Uterus (tissue), 4 donors: ENCODE results near the gene RBBP6. TPM values are rescaled to one million over a fixed set of nuclear protein-coding genes. Genes with fewer than 3 reads are reported as not detected.

ENCODE experiments used
- DNase-seq, 2 donors: peaks; one replicate each; pipeline ENCODE4 v3.0.0-alpha.2; 2019 to 2020
- H3K27ac ChIP-seq, 2 donors: fragments of 200-600 bp; sonication (generic); 1 replicate in 1 of 2; 2 replicates in 1 of 2; pipeline ENCODE4 v1.5.1; 2016 to 2018
- H3K27me3 ChIP-seq, 2 donors: fragments of 200-600 bp; sonication (generic); one replicate each; pipeline ENCODE4 v1.5.1; 2018 to 2019; ENCODE audit warnings: control low read depth in 1 of 2
- H3K36me3 ChIP-seq, 2 donors: fragments of 200-600 bp; sonication (generic); one replicate each; pipeline ENCODE4 v1.5.1; 2019; ENCODE audit warnings: control low read depth in 1 of 2
- H3K4me1 ChIP-seq, 2 donors: fragments of 200-600 bp; sonication (generic); one replicate each; pipeline ENCODE4 v1.5.1; 2018 to 2019; ENCODE audit warnings: control low read depth in 1 of 2
- H3K4me3 ChIP-seq, 2 donors: fragments of 200-600 bp; sonication (generic); 1 replicate in 1 of 2; 2 replicates in 1 of 2; pipeline ENCODE4 v1.5.1; 2018 to 2019; ENCODE audit warnings: mild to moderate bottlenecking in 1 of 2
- H3K9me3 ChIP-seq, 2 donors: fragments of 200-600 bp; sonication (generic); one replicate each; pipeline ENCODE4 v1.5.1; 2019; ENCODE audit warnings: control low read depth in 1 of 2
- POLR2A ChIP-seq, 2 donors: fragments of 450-650 bp; IDR thresholded peaks; one replicate each; pipeline ENCODE4 v1.6.1; 2016; ENCODE audit warnings: antibody characterized with exemption in 2 of 2, mild to moderate bottlenecking in 1 of 2, moderate library complexity in 1 of 2
- intact Hi-C: fragments of 100-400 bp; cut with DNase I; formaldehyde crosslinking; loops from one replicate; pipeline ENCODE4 v1.15.1; 2023; ENCODE audit warnings: low total_unique reads
- total RNA-seq, 4 donors: library from RNA; depleted of rRNA in 3 of 4; stranded (reverse); fragments of >200 nt in 3 of 4; gene quantifications; one replicate each; pipeline versions ENCODE4 v1.1.0 to v1.2.4, GENCODE V29; 2014 to 2023
- TF ChIP-seq, protein P1 (sequence below), 4 experiments: fragments of 200-600 bp in 2 of 4; fragments of 450-650 bp in 2 of 4; sonication (generic) in 2 of 4; IDR thresholded peaks; one replicate each; pipeline ENCODE4 v1.5.1; 2016 to 2019; ENCODE audit warnings: antibody characterized with exemption in 4 of 4, mild to moderate bottlenecking in 2 of 4, moderate library complexity in 1 of 4
- donor health status: DM: yes; HTN: yes; CAD: no.

The RBBP6 gene
- total RNA-seq, 4 donors from 2014 or later: 48.7 to 89.1 (median 77.7) TPM

DNA sequence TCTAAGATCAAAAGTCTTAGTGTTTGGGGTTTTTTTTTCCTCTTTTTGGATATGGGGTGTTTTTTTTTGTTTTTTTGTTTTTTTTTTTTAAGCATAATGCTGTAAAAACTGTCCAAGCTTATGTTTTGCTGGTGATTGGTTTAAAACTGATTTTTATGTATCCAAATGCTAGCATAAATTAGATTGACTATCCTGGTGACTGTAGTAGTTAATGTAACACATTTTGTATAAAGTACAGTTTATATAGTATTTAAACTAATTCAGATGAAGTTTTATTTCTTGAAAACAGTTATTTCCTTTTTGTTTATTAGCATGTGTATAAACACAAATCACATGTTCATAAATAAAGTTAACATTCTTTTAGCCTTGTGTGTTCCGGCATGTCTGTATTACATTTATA lies 10.9 kb downstream of the RBBP6 start:
- no peak overlapping the region for H3K27ac ChIP-seq
- H3K36me3 ChIP-seq: no peaks in the 10 kb centered on the region
- no peaks in the 10 kb centered on the region for H3K4me1 ChIP-seq

DNA sequence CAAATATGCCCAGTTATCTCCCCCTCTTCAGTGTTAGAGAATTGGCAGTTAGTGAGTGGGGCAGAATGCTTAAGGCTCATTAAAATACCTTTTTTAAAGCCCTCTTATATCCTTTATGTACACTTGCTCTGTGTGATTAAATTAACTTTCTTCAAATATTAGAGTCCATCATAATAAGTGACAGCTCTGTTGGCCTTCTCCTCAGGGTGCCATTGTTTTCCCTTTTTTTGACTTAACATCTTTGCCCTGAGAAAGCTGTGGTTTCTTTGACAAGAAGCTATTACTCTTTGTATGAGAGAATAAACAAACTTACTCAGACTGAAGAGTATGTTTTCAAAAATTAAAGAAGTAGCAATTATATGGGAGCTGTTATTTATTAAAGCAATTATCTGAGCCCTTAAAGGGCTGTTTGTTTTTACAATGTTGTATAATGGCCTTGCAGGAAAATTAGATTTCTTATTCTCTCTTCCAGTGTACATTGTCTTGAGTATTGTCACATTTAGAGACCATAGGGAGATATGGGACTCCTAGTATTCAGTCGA lies 13.4 kb downstream of the RBBP6 start:
- TF ChIP-seq POLR2A (IDR thresholded peaks at IDR 0.05): no peak
- TF ChIP-seq, protein P1, sequence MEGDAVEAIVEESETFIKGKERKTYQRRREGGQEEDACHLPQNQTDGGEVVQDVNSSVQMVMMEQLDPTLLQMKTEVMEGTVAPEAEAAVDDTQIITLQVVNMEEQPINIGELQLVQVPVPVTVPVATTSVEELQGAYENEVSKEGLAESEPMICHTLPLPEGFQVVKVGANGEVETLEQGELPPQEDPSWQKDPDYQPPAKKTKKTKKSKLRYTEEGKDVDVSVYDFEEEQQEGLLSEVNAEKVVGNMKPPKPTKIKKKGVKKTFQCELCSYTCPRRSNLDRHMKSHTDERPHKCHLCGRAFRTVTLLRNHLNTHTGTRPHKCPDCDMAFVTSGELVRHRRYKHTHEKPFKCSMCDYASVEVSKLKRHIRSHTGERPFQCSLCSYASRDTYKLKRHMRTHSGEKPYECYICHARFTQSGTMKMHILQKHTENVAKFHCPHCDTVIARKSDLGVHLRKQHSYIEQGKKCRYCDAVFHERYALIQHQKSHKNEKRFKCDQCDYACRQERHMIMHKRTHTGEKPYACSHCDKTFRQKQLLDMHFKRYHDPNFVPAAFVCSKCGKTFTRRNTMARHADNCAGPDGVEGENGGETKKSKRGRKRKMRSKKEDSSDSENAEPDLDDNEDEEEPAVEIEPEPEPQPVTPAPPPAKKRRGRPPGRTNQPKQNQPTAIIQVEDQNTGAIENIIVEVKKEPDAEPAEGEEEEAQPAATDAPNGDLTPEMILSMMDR (IDR thresholded peaks at IDR 0.05): no peak
- Histone ChIP-seq H3K27me3 (no peaks in the 10 kb centered on the region), H3K36me3 (no peaks in the 10 kb centered on the region), H3K4me1 (no peaks in the 10 kb centered on the region), H3K27ac (no peak overlapping the region), H3K9me3 (no peaks in the 10 kb centered on the region), H3K4me3 (no peak overlapping the region)
- DNase-seq: no peak
- intact Hi-C loops: no loop called here

More for the DNA sequence above, 10.9 kb downstream of the RBBP6 start:
- Histone ChIP-seq H3K4me3 (no peak overlapping the region), H3K9me3 (no peaks in the 10 kb centered on the region), H3K27me3 (no peaks in the 10 kb centered on the region)
- intact Hi-C loops: no loop called here
- TF ChIP-seq, protein P1 (IDR thresholded peaks at IDR 0.05): no peak
- no peak for TF ChIP-seq POLR2A (IDR thresholded peaks at IDR 0.05)
- DNase-seq: no peak

DNA sequence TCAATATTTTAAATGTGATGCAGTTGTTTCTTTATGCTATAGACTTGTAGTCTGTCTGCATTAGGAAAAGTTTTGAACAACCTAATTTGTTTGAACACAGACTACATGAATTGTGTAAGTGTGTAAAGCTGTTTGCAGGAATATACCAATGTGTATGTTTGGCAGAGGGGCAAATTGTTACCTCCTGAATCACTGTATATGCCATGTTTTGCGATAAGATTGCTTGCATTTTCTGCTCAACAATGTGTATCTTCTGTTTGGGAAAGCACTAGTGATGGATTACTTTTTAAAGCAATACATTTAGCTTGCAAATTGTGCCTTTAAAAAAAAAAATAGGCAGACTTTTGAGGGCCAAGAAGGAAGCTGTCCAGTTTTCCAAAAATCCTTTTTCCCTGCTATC lies 14.6 kb downstream of the RBBP6 start:
- Histone ChIP-seq H3K4me1 (no peaks in the 10 kb centered on the region), H3K27me3 (no peaks in the 10 kb centered on the region), H3K9me3 (no peaks in the 10 kb centered on the region), H3K27ac (no peak overlapping the region), H3K36me3 (no peaks in the 10 kb centered on the region), H3K4me3 (no peak overlapping the region)
- DNase-seq: no peak
- intact Hi-C loops: no loop called here
- no peak for TF ChIP-seq POLR2A (IDR thresholded peaks at IDR 0.05)
- TF ChIP-seq, protein P1 (IDR thresholded peaks at IDR 0.05): no peak

DNA sequence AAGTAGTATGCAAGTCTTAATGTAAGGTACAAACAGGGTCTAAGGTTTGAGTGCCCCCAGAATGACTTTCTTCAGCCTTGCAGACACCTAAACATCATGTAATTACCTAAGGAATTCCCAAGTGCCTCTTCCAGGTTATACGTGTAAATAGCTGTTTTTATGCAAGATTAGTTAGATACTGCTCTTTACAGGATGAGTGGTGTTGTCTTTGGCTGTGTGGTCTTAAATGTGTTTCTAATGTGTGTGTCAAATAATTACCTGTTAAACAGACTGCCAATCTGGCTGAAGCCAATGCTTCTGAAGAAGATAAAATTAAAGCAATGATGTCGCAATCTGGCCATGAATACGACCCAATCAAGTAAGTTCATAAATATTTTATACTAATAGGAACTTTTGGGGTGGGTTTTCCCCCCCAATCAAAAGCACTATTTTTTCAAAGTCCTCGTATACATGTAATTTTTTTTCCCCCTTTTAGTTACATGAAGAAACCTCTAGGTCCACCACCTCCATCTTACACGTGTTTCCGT lies 16.0 kb downstream of the RBBP6 start:
- H3K27me3 ChIP-seq: no peaks in the 10 kb centered on the region
- no peak overlapping the region for H3K4me3 ChIP-seq
- H3K27ac ChIP-seq: no peak overlapping the region
- H3K36me3 ChIP-seq: no peaks in the 10 kb centered on the region
- intact Hi-C loops: no loop called here
- H3K4me1 ChIP-seq: no peaks in the 10 kb centered on the region
- TF ChIP-seq, protein P1 (IDR thresholded peaks at IDR 0.05): no peak
- no peak for TF ChIP-seq POLR2A (IDR thresholded peaks at IDR 0.05)
- no peak for DNase-seq
- H3K9me3 ChIP-seq: no peaks in the 10 kb centered on the region

GRCh38 chr16:24562811-24563210 lies 23.4 kb downstream of the RBBP6 start:
- intact Hi-C loops: no loop called here
- no peaks in the 10 kb centered on the region for H3K9me3 ChIP-seq
- H3K4me1 ChIP-seq: no peaks in the 10 kb centered on the region
- TF ChIP-seq POLR2A (IDR thresholded peaks at IDR 0.05): no peak
- TF ChIP-seq, protein P1 (IDR thresholded peaks at IDR 0.05): no peak
- H3K36me3 ChIP-seq: no peaks in the 10 kb centered on the region
- H3K27ac ChIP-seq: no peak overlapping the region
- H3K27me3 ChIP-seq: no peaks in the 10 kb centered on the region
- H3K4me3 ChIP-seq: no peak overlapping the region
- no peak for DNase-seq
